H1 (cell line): ENCODE measurements around the gene SOX4. TPM values are rescaled to one million over a fixed set of nuclear protein-coding genes. Genes with fewer than 3 reads are reported as not detected.
A peak's percentile ranks its signal among the peaks of the same experiment; 100 is the strongest.

Experiments used
- CHD7 ChIP-seq: fragments of 300-600 bp; sonication (generic); IDR thresholded peaks from 2 replicates; pipeline ENCODE4 v1.7.1; 2012; ENCODE audit warnings: low read length, moderate library complexity, mild to moderate bottlenecking, inconsistent platforms; ENCODE audit not compliant: insufficient replicate concordance
- CTCF ChIP-seq, 3 experiments: IDR thresholded peaks; 1 replicate in 2 of 3; 2 replicates in 1 of 3; pipeline versions ENCODE4 v1.5.1 to v1.6.1; 2011; ENCODE audit warnings: low read length in 3 of 3, mild to moderate bottlenecking in 3 of 3, inconsistent platforms in 2 of 3, low read depth in 1 of 3, moderate library complexity in 1 of 3; ENCODE audit not compliant: insufficient read depth in 1 of 3; ENCODE audit errors: control extremely low read depth in 1 of 3
- GABPA ChIP-seq: IDR thresholded peaks from 2 replicates; pipeline ENCODE4 v1.6.1; 2011; ENCODE audit warnings: mild to moderate bottlenecking, low read length, moderate library complexity, borderline replicate concordance; ENCODE audit not compliant: insufficient read depth
- POLR2A ChIP-seq, 2 experiments: IDR thresholded peaks; 1 replicate in 1 of 2; 2 replicates in 1 of 2; pipeline ENCODE4 v1.6.1; 2011; ENCODE audit warnings: low read depth in 2 of 2, low read length in 2 of 2, mild to moderate bottlenecking in 2 of 2; ENCODE audit errors: control extremely low read depth in 1 of 2
- RAD21 ChIP-seq, 2 experiments: IDR thresholded peaks in 1 of 2; conservative IDR thresholded peaks in 1 of 2; 2 replicates each; pipeline ENCODE4 v1.6.1; 2011; ENCODE audit warnings: low read depth in 2 of 2, low read length in 2 of 2, improper control_type of control experiment in 1 of 2, inconsistent platforms in 1 of 2, mild to moderate bottlenecking in 1 of 2, moderate library complexity in 1 of 2
- RNF2 ChIP-seq: fragments of 200-900, 300-1000 bp; sonication (generic); IDR thresholded peaks from 2 replicates; pipeline ENCODE4 v1.7.1; 2016; ENCODE audit warnings: borderline replicate concordance, low read depth, mild to moderate bottlenecking, antibody characterized with exemption, low read length; ENCODE audit not compliant: poor library complexity, severe bottlenecking; ENCODE audit errors: missing control alignments
- SP4 ChIP-seq: IDR thresholded peaks from 2 replicates; pipeline ENCODE4 v1.6.1; 2012; ENCODE audit warnings: low read length, inconsistent platforms
- TAF7 ChIP-seq: optimal IDR thresholded peaks from 2 replicates; pipeline ENCODE3; 2011; ENCODE audit warnings: low read depth, mild to moderate bottlenecking, inconsistent platforms, low read length, moderate library complexity, borderline replicate concordance
- polyA plus RNA-seq, 7 experiments: library from polyadenylated mRNA; depleted of rRNA in 3 of 7; stranded (reverse) in 5 of 7; unstranded in 2 of 7; fragments of >200 nt in 5 of 7; fragments of 200-250 nt in 2 of 7; gene quantifications; 1 replicate in 5 of 7; 2 replicates in 1 of 7; 4 replicates in 1 of 7; pipeline versions ENCODE4 v1.2.1 to v1.2.3, GENCODE V29; 2011 to 2013; ENCODE audit warnings: missing spikeins in 2 of 7, mixed read lengths in 2 of 7
- total RNA-seq: library from RNA; stranded (reverse); fragmentation: NEBNext Ultra II Directional; extraction: Animal tissue kit (Norgen Biotek cat#: 25700); gene quantifications from 2 replicates; pipeline ENCODE4 v1.2.1, GENCODE V29; 2021

Gene SOX4
- total and polyA plus RNA-seq, 2 of the 8 experiments (the other 6 are each of a cell fraction or from before 2014, with no cell fraction given), result 14.1 to 169 TPM

- no peak for TF ChIP-seq CHD7
- TF ChIP-seq TAF7, result no peak
- no peak for TF ChIP-seq RNF2
- no peak for TF ChIP-seq RAD21 (IDR thresholded peaks at IDR 0.05 in 1 of 2, conservative IDR thresholded peaks at IDR 0.05 in 1 of 2; ENCODE audit: low read depth in 2 of 2, low read length in 2 of 2)
- TF ChIP-seq POLR2A (IDR thresholded peaks at IDR 0.05; ENCODE audit: control extremely low read depth in 1 of 2, low read depth in 2 of 2, low read length in 2 of 2), result peak in 1 of 2 experiments; percentile 27; a peak in 1 of 3 replicates
- TF ChIP-seq CTCF (IDR thresholded peaks at IDR 0.05; ENCODE audit: control extremely low read depth in 1 of 3, insufficient read depth in 1 of 3, low read depth in 1 of 3, low read length in 3 of 3), result no peak
- 0 out of 2 replicates have a peak, but pooled peaks have one; percentile 8 for TF ChIP-seq SP4
- TF ChIP-seq GABPA, result no peak
Observed at GRCh38 chr6:21598674-21599023, 5.1 kb downstream of the SOX4 start (continued).
